OCI-LY1 (cell line): ENCODE data around the gene OR10G2.

Source experiments
- H2AFZ ChIP-seq: fragments of 200-600 bp; sonication (generic), shearing (Covaris generic); 2 replicates; pipeline ENCODE4 v1.6.0; 2014; ENCODE audit warnings: antibody characterized with exemption, mild to moderate bottlenecking, low read length
- H3F3A ChIP-seq: fragments of 200-600 bp; sonication (generic), shearing (Covaris generic); 2 replicates; pipeline ENCODE4 v1.6.0; 2014; ENCODE audit warnings: mild to moderate bottlenecking, antibody characterized with exemption, low read length, moderate library complexity; ENCODE audit not compliant: insufficient read depth
- H3K27ac ChIP-seq: fragments of 200-600 bp; sonication (generic); 2 replicates; pipeline ENCODE4 v1.5.1; 2014; ENCODE audit warnings: low read length, mixed run types, mild to moderate bottlenecking, low read depth; ENCODE audit not compliant: poor library complexity, severe bottlenecking
- H3K27me3 ChIP-seq: fragments of 200-600 bp; sonication (generic); 2 replicates; pipeline ENCODE4 v1.6.0; 2014; ENCODE audit warnings: antibody characterized with exemption, mild to moderate bottlenecking, low read length, moderate library complexity; ENCODE audit not compliant: insufficient read depth
- H3K36me3 ChIP-seq: fragments of 200-600 bp; sonication (generic); 2 replicates; pipeline ENCODE4 v1.6.1; 2014; ENCODE audit warnings: mild to moderate bottlenecking, antibody characterized with exemption, low read length, moderate library complexity, mixed read lengths; ENCODE audit not compliant: insufficient read depth
- H3K4me1 ChIP-seq: fragments of 200-600 bp; sonication (generic); 2 replicates; pipeline ENCODE4 v1.5.1; 2014; ENCODE audit warnings: mild to moderate bottlenecking, low read length, moderate library complexity; ENCODE audit not compliant: insufficient read depth, severe bottlenecking
- H3K4me2 ChIP-seq: fragments of 200-600 bp; sonication (generic), shearing (Covaris generic); 2 replicates; pipeline ENCODE4 v1.6.1; 2014; ENCODE audit warnings: low read length
- H3K4me3 ChIP-seq: fragments of 200-600 bp; sonication (generic); 2 replicates; pipeline ENCODE4 v1.5.1; 2014; ENCODE audit warnings: low read length, low read depth, mild to moderate bottlenecking, mixed read lengths; ENCODE audit not compliant: poor library complexity, severe bottlenecking
- H3K79me2 ChIP-seq: fragments of 200-600 bp; shearing (Covaris generic); 2 replicates; pipeline ENCODE4 v1.6.1; 2016; ENCODE audit warnings: mixed run types, low read length, mixed read lengths; ENCODE audit not compliant: insufficient read depth
- H3K9ac ChIP-seq: fragments of 200-600 bp; sonication (generic), shearing (Covaris generic); 2 replicates; pipeline ENCODE4 v1.6.1; 2014; ENCODE audit warnings: mild to moderate bottlenecking, low read length, mixed read lengths
- H3K9me2 ChIP-seq: fragments of 200-600 bp; sonication (generic), shearing (Covaris generic); 2 replicates; pipeline ENCODE4 v1.6.1; 2014; ENCODE audit warnings: low read depth, mild to moderate bottlenecking, low read length, mixed read lengths
- H3K9me3 ChIP-seq: fragments of 200-600 bp; shearing (Covaris generic); 2 replicates; pipeline ENCODE4 v1.6.1; 2014; ENCODE audit warnings: low read length, mixed read lengths
- H4K20me1 ChIP-seq: fragments of 200-600 bp; sonication (generic), shearing (Covaris generic); 2 replicates; pipeline ENCODE4 v1.6.0; 2016; ENCODE audit warnings: mild to moderate bottlenecking, low read length; ENCODE audit not compliant: insufficient read depth
- EZH2 ChIP-seq: fragments of 200-600 bp; sonication (generic), shearing (Covaris generic); IDR thresholded peaks from 2 replicates; pipeline ENCODE4 v1.8.0; 2017; ENCODE audit warnings: borderline replicate concordance, mixed run types, mild to moderate bottlenecking, antibody characterized with exemption, low read length, moderate library complexity, mixed read lengths
- TF ChIP-seq, protein P1 (sequence below): fragments of 200-600 bp; sonication (generic), shearing (Covaris generic); IDR thresholded peaks from 2 replicates; pipeline ENCODE4 v1.5.1; 2017; ENCODE audit warnings: mild to moderate bottlenecking, antibody characterized with exemption, low read length, moderate library complexity, mixed read lengths

Gene OR10G2

DNA sequence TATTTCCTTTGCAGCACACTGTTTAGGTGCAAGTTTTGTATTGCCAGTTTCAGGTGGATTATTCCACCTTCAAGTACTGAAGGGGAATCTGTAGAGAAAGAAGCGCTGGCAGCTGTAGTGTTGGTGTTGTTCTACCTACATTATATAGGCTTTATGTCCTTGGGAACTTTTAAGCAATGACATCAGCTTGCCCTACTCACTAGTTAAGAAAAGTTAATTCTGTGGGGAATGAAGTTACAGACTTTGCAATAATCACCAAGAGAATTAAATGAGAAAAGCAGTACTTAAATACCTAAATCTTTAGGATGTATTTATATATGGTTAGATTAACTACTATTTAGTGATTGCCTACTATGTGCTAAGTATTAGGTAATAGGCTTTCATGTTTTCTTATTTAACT, 39.0 kb upstream of the OR10G2 start, which contains the start of gene OR4E1:
TSS of gene OR4E1 (minus strand) at position 101 of the 400 bp plus-strand sequence. CDS start 2,883 bp downstream, outside the sequence.
- Histone ChIP-seq H3K36me3 (no peaks in the 10 kb centered on the region), H3K79me2 (no peaks in the 10 kb centered on the region), H3F3A (no peaks in the 10 kb centered on the region), H3K4me1 (no peaks in the 10 kb centered on the region), H3K4me3 (no peak within 1 kb of the TSS), H3K27ac (no peak within 1 kb of the TSS), H2AFZ (no peak within 1 kb of the TSS), H3K4me2 (no peak within 1 kb of the TSS), H3K9me3 (0 out of 2 replicates have a peak, but pooled peaks cover 2% of the 10 kb centered on the region), H3K9me2 (no peaks in the 10 kb centered on the region), H3K27me3 (0 out of 2 replicates have a peak, but pooled peaks cover 3% of the 10 kb centered on the region), H3K9ac (no peak within 1 kb of the TSS), H4K20me1 (no peaks in the 10 kb centered on the region)
- TF ChIP-seq EZH2: no peak
- TF ChIP-seq, protein P1, sequence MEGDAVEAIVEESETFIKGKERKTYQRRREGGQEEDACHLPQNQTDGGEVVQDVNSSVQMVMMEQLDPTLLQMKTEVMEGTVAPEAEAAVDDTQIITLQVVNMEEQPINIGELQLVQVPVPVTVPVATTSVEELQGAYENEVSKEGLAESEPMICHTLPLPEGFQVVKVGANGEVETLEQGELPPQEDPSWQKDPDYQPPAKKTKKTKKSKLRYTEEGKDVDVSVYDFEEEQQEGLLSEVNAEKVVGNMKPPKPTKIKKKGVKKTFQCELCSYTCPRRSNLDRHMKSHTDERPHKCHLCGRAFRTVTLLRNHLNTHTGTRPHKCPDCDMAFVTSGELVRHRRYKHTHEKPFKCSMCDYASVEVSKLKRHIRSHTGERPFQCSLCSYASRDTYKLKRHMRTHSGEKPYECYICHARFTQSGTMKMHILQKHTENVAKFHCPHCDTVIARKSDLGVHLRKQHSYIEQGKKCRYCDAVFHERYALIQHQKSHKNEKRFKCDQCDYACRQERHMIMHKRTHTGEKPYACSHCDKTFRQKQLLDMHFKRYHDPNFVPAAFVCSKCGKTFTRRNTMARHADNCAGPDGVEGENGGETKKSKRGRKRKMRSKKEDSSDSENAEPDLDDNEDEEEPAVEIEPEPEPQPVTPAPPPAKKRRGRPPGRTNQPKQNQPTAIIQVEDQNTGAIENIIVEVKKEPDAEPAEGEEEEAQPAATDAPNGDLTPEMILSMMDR: no peak

DNA sequence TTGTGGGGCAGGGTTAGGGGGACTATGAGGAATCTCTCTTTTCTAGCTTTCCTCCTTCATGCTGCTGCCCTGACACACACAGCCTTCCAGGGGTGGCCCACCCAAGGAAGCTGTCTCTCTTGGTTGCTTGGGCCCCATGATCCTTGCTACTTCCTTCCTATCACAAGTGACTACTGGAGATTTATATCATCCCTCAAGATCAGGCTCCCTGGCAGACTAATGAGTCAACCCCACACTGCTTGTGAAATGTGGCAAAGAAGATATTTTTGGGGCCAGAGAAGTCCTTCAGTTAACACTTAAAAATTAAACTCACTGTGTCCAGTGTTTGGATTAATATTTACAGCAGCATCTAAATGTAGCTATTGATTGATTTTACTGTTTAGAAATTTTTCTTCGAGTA, 37.4 kb upstream of the OR10G2 start:
- Histone ChIP-seq H4K20me1 (no peaks in the 10 kb centered on the region), H3K27me3 (0 out of 2 replicates have a peak, but pooled peaks cover 3% of the 10 kb centered on the region), H3K79me2 (no peaks in the 10 kb centered on the region), H3K4me3 (no peak overlapping the region), H3K27ac (no peak overlapping the region), H3K9me2 (no peaks in the 10 kb centered on the region), H3K9me3 (0 out of 2 replicates have a peak, but pooled peaks cover 2% of the 10 kb centered on the region), H2AFZ (no peak overlapping the region), H3K36me3 (no peaks in the 10 kb centered on the region), H3K4me2 (no peak overlapping the region), H3K4me1 (no peaks in the 10 kb centered on the region), H3K9ac (no peak overlapping the region), H3F3A (no peaks in the 10 kb centered on the region)
- TF ChIP-seq, protein P1: no peak
- no peak for TF ChIP-seq EZH2

DNA sequence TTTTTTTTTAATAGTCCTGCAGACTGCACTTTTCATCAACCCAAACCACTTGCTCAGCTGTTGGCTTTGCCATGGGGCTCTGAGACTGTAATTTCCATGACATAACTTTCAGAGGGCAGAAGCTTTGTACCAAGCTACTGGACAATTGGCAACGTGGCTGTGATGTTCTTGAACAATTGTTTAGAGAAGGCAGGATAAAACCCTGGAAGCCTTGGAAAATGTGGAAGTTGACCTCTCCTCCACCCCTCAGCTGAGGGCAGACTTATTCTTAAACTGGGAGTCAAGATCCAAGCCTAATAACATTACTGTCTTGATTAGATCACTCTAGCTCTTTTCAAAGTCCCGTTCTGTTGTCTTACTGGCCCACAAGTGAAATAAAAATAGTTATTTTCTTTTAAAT, 36.6 kb upstream of the OR10G2 start:
- Histone ChIP-seq H3K27ac (no peak overlapping the region), H3K79me2 (no peaks in the 10 kb centered on the region), H3K4me3 (no peak overlapping the region), H3K27me3 (0 out of 2 replicates have a peak, but pooled peaks cover 3% of the 10 kb centered on the region), H2AFZ (no peak overlapping the region), H4K20me1 (no peaks in the 10 kb centered on the region), H3K9me2 (no peaks in the 10 kb centered on the region), H3K4me1 (no peaks in the 10 kb centered on the region), H3K9me3 (0 out of 2 replicates have a peak, but pooled peaks cover 2% of the 10 kb centered on the region), H3F3A (no peaks in the 10 kb centered on the region), H3K36me3 (no peaks in the 10 kb centered on the region), H3K9ac (no peak overlapping the region), H3K4me2 (no peak overlapping the region)
- no peak for TF ChIP-seq EZH2
- TF ChIP-seq, protein P1: no peak
